SU-DHL-6 (cell line): ENCODE data around the gene SKOR2.

Experiments
- EZH2phosphoT487 ChIP-seq: fragments of 200-600 bp; sonication (generic), shearing (Covaris generic); conservative IDR thresholded peaks from 2 replicates; pipeline ENCODE4 v1.6.1; 2018; ENCODE audit warnings: mild to moderate bottlenecking, antibody characterized with exemption, low read length, moderate library complexity, mixed read lengths
- TF ChIP-seq, protein P1 (sequence below): fragments of 200-600 bp; sonication (generic); IDR thresholded peaks from one replicate; pipeline ENCODE4 v1.5.1; 2017; ENCODE audit warnings: antibody characterized with exemption, mild to moderate bottlenecking, low read length, moderate library complexity; ENCODE audit not compliant: insufficient read depth, poor library complexity, severe bottlenecking

DNA sequence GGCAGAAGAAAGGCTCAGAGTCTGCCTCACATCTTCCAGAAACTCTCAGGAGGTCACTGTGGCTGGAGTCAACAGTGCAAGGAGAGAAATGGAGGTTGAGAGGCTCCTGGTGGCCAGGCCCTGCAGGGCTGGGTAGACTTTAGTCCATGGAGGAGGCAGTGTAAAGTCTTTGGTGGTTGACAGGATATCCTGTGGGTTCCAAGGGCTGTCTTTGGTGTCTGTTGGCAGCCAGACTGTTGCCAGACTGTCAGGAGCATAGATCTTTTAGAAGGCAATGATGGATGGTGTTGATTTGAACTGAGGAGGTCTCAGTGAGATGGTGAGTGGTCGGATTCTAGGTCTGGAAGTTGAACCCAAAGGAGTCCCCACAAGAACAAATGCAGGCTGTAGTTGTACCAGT, 45.0 kb upstream of the SKOR2 start:
- no peak for TF ChIP-seq EZH2phosphoT487
- TF ChIP-seq, protein P1, sequence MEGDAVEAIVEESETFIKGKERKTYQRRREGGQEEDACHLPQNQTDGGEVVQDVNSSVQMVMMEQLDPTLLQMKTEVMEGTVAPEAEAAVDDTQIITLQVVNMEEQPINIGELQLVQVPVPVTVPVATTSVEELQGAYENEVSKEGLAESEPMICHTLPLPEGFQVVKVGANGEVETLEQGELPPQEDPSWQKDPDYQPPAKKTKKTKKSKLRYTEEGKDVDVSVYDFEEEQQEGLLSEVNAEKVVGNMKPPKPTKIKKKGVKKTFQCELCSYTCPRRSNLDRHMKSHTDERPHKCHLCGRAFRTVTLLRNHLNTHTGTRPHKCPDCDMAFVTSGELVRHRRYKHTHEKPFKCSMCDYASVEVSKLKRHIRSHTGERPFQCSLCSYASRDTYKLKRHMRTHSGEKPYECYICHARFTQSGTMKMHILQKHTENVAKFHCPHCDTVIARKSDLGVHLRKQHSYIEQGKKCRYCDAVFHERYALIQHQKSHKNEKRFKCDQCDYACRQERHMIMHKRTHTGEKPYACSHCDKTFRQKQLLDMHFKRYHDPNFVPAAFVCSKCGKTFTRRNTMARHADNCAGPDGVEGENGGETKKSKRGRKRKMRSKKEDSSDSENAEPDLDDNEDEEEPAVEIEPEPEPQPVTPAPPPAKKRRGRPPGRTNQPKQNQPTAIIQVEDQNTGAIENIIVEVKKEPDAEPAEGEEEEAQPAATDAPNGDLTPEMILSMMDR: no peak
